Suprapubic skin (tissue), 4 donors: ENCODE data around the gene COL8A2. TPM values are rescaled to one million over a fixed set of nuclear protein-coding genes. Genes with fewer than 3 reads are reported as not detected.

Experiments used
- DNase-seq, 2 donors: peaks; one replicate each; pipeline ENCODE4 v3.0.0-alpha.2; 2019; ENCODE audit warnings: low spot score in 2 of 2
- H3K27ac ChIP-seq: fragments of 200-600 bp; sonication (generic); one replicate; pipeline ENCODE4 v1.5.1; 2019
- H3K27me3 ChIP-seq: fragments of 200-600 bp; sonication (generic); one replicate; pipeline ENCODE4 v1.5.1; 2019
- H3K36me3 ChIP-seq: fragments of 200-600 bp; sonication (generic); one replicate; pipeline ENCODE4 v1.5.1; 2019
- H3K4me1 ChIP-seq: fragments of 200-600 bp; sonication (generic); one replicate; pipeline ENCODE4 v1.5.1; 2019
- H3K4me3 ChIP-seq: fragments of 200-600 bp; sonication (generic); one replicate; pipeline ENCODE4 v1.5.1; 2019; ENCODE audit warnings: mild to moderate bottlenecking
- H3K9me3 ChIP-seq: fragments of 200-600 bp; sonication (generic); one replicate; pipeline ENCODE4 v1.5.1; 2019
- EP300 ChIP-seq: sonication (generic); formaldehyde crosslinking; IDR thresholded peaks from one replicate; pipeline ENCODE4 v1.6.1; 2017; ENCODE audit warnings: antibody characterized with exemption
- POLR2A ChIP-seq, 2 donors: fragments of 450-650 bp; IDR thresholded peaks; one replicate each; pipeline ENCODE4 v1.6.1; 2017; ENCODE audit warnings: antibody characterized with exemption in 2 of 2, mild to moderate bottlenecking in 2 of 2, moderate library complexity in 2 of 2
- POLR2AphosphoS5 ChIP-seq, 3 donors: sonication (generic); formaldehyde crosslinking; IDR thresholded peaks; one replicate each; pipeline ENCODE4 v1.6.1; 2017; ENCODE audit warnings: antibody characterized with exemption in 3 of 3
- WGBS: methylation state at CpG from one replicate; pipeline ENCODE4 v1.1.5; 2018; 5-methylcytosine and 5-hydroxymethylcytosine counted together
- total RNA-seq, 4 donors: library from RNA; depleted of rRNA; stranded (reverse); fragments of >200 nt; gene quantifications; one replicate each; pipeline ENCODE4 v1.1.0, GENCODE V29; 2016
- TF ChIP-seq, protein P1 (sequence below), 2 donors: fragments of 200-600 bp in 1 of 2; fragments of 450-650 bp in 1 of 2; sonication (generic) in 1 of 2; IDR thresholded peaks; one replicate each; pipeline ENCODE4 v1.5.1; 2016 to 2019; ENCODE audit warnings: antibody characterized with exemption in 2 of 2, mild to moderate bottlenecking in 1 of 2, moderate library complexity in 1 of 2

The COL8A2 gene
- total RNA-seq, 4 donors from 2014 or later: 4.9 to 5.6 (median 5.2) TPM

DNA sequence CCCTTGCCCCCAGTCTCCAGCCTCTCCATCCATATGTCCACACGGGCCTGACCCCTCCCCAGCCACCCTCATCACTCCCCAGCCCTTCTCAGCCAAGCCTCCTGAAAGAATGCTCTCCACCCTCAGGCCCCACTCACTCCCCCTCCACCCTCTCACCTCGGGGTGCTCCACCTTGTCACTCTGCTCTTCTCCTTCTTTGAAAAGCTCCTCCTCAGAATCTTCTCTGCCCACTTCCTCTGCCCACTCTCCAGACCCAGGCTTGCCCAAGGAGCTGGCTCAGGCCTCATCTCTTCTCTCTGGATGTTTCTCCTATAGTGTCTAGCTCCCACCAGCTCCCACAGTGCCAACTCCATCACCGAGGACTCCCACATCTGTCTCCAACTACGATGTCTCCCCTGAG is 13.9 kb downstream of the COL8A2 start:
- WGBS: 57% methylated on average over 4 of the region's 4 CpGs
- H3K9me3 ChIP-seq: no peaks in the 10 kb centered on the region
- no peak overlapping the region for H3K4me3 ChIP-seq
- peaks cover 28% of the 10 kb centered on the region for H3K4me1 ChIP-seq
- no peaks in the 10 kb centered on the region for H3K27me3 ChIP-seq
- no peaks in the 10 kb centered on the region for H3K36me3 ChIP-seq
- no peak for DNase-seq
- TF ChIP-seq POLR2A (IDR thresholded peaks at IDR 0.05) (no peak), EP300 (no peak)
- TF ChIP-seq, protein P1, sequence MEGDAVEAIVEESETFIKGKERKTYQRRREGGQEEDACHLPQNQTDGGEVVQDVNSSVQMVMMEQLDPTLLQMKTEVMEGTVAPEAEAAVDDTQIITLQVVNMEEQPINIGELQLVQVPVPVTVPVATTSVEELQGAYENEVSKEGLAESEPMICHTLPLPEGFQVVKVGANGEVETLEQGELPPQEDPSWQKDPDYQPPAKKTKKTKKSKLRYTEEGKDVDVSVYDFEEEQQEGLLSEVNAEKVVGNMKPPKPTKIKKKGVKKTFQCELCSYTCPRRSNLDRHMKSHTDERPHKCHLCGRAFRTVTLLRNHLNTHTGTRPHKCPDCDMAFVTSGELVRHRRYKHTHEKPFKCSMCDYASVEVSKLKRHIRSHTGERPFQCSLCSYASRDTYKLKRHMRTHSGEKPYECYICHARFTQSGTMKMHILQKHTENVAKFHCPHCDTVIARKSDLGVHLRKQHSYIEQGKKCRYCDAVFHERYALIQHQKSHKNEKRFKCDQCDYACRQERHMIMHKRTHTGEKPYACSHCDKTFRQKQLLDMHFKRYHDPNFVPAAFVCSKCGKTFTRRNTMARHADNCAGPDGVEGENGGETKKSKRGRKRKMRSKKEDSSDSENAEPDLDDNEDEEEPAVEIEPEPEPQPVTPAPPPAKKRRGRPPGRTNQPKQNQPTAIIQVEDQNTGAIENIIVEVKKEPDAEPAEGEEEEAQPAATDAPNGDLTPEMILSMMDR (IDR thresholded peaks at IDR 0.05): no peak
- no peak overlapping the region for H3K27ac ChIP-seq

DNA sequence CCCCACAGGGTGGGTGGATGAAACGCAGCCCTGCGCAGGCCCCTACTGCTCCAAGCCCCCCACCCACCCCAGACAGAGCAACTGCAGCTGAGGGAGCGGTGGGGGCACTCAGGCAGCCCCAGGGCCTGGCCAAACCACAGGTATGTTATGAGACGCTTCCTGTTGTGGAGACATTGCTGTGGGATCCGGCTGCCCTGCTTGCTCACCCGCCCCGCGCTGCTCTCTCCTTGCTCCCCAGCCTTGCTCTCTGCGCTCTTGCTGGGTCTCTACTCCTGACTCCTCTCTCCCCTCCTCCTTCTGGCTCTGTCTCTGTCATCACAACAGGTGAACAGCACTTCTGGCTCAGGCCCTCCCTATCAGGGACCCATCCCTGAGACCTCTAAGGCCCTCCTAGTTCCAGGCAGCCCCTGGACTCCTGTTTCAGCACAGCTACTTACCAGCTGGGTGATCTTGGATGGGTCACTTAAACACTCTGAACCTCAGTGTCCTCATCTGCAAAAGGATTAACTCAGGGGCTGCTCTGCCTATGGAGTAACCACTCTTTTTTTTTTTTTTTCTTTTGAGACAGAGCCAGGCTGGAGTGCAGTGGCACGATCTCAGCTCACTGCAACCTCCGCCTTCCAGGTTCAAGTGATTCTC is 15.9 kb downstream of the COL8A2 start:
- TF ChIP-seq POLR2A (IDR thresholded peaks at IDR 0.05) (no peak), POLR2AphosphoS5 (IDR thresholded peaks at IDR 0.05) (no peak)
- 71% methylated on average over 9 of the region's 11 CpGs for WGBS
- Histone ChIP-seq H3K36me3 (no peaks in the 10 kb centered on the region), H3K27me3 (no peaks in the 10 kb centered on the region), H3K4me3 (no peak overlapping the region), H3K4me1 (peaks cover 12% of the 10 kb centered on the region), H3K9me3 (no peaks in the 10 kb centered on the region), H3K27ac (no peak overlapping the region)
- no peak for DNase-seq

DNA sequence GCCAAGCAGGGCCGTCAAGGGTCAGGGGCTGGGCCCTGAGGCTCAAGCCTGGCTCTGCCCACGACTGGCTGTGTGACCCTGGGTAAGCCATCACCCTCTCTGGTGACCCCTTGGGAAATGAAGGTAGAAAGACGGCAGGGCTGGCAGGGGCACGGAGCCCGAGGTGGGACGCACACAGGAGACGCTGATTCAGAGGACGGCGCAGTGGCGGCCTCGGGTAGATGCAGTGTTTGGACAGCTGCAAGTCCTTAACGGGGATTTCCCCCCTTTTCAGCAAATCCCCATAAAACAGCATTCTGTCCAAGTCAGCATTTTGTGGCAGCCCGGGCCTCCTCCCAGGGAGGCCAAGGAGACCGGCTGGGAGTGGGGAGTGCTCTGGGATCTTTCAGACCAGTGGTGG is 16.7 kb downstream of the COL8A2 start:
- TF ChIP-seq EP300: no peak
- TF ChIP-seq, protein P1 (IDR thresholded peaks at IDR 0.05): no peak
- no peaks in the 10 kb centered on the region for H3K27me3 ChIP-seq
- DNase-seq: no peak
- no peak overlapping the region for H3K4me3 ChIP-seq
- H3K27ac ChIP-seq: no peak overlapping the region
- no peaks in the 10 kb centered on the region for H3K36me3 ChIP-seq
- H3K4me1 ChIP-seq: peaks cover 12% of the 10 kb centered on the region
- H3K9me3 ChIP-seq: no peaks in the 10 kb centered on the region
- WGBS: 87% methylated on average over 12 of the region's 14 CpGs

DNA sequence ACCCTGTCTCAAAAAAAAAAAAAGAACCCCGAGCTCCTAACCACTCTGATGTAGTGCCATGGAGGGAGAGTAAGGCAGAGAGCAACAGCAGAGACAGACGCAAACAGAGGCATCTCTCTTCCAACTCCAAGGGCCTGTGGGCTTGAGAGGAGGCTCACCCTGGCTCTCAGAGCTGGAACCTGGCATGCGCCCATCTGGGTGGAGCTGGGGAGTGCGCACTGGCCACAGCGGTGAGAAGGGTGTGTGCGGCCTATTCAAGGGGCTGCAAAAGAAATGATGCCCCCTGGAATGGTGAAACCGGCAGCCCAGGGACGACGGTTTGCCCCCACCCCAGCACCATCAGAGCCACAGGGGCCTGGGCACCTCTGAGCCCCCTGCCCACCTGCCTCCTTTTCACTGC is 17.6 kb downstream of the COL8A2 start:
- WGBS: 83% methylated on average over 9 of the region's 9 CpGs
- TF ChIP-seq, protein P1 (IDR thresholded peaks at IDR 0.05): no peak
- TF ChIP-seq POLR2AphosphoS5 (IDR thresholded peaks at IDR 0.05) (no peak), EP300 (no peak), POLR2A (IDR thresholded peaks at IDR 0.05) (no peak)
- Histone ChIP-seq H3K36me3 (no peaks in the 10 kb centered on the region), H3K9me3 (no peaks in the 10 kb centered on the region), H3K4me1 (peaks cover 12% of the 10 kb centered on the region), H3K4me3 (no peak overlapping the region), H3K27ac (no peak overlapping the region), H3K27me3 (no peaks in the 10 kb centered on the region)
- DNase-seq: no peak

DNA sequence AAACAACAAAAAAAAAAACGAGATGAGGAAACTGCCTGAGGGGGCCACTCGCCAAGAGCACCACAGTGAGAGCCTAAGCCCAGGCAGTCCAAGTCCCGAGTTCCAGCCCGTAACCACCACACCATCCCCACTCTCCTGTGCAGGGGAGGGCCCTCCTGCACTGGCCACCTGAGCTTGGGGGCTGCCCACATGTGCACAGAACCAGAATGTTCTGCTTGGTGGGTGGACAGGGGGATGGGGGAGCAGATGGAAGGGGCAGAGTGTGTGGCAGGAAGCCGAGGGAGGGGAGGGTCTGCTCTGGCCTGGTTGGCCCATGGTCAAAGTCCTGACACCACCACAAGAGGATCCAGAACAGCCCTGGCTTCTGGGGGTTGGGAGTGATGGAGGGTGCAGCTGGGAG is 18.8 kb downstream of the COL8A2 start:
- no peak overlapping the region for H3K4me3 ChIP-seq
- H3K27ac ChIP-seq: no peak overlapping the region
- no peaks in the 10 kb centered on the region for H3K27me3 ChIP-seq
- peaks cover 12% of the 10 kb centered on the region for H3K4me1 ChIP-seq
- no peaks in the 10 kb centered on the region for H3K9me3 ChIP-seq
- WGBS: 50% methylated on average over 5 of the region's 5 CpGs
- no peak for TF ChIP-seq POLR2AphosphoS5 (IDR thresholded peaks at IDR 0.05)
- TF ChIP-seq, protein P1 (IDR thresholded peaks at IDR 0.05): no peak
- no peak for TF ChIP-seq EP300
- no peak for TF ChIP-seq POLR2A (IDR thresholded peaks at IDR 0.05)
- no peaks in the 10 kb centered on the region for H3K36me3 ChIP-seq
- DNase-seq: no peak

DNA sequence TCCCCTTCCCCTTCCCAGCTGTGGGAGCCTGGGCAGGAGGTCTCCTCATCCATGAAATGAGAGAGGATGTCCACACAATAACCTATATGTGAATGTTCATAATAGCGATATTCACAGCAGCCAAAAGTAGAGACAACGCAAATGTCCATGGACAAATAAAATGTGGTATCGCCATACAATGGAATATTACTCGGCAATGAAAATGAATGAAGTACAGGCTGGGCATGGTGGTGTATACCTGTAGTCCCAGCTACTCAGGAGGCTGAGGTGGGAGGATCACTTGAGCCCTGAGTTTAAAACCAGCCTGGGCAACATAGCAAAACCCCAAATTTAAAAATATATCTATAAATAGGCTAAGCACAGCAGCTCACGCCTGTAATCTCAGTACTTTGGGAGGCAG is 23.5 kb downstream of the COL8A2 start:
- 97% methylated on average over 5 of the region's 5 CpGs for WGBS
- H3K4me3 ChIP-seq: no peak overlapping the region
- H3K27ac ChIP-seq: no peak overlapping the region
- TF ChIP-seq, protein P1 (IDR thresholded peaks at IDR 0.05): no peak
- TF ChIP-seq POLR2A (IDR thresholded peaks at IDR 0.05): no peak
- no peak for TF ChIP-seq POLR2AphosphoS5 (IDR thresholded peaks at IDR 0.05)
- TF ChIP-seq EP300: no peak
- peaks cover 8% of the 10 kb centered on the region for H3K4me1 ChIP-seq
- no peaks in the 10 kb centered on the region for H3K27me3 ChIP-seq
- H3K9me3 ChIP-seq: no peaks in the 10 kb centered on the region
- H3K36me3 ChIP-seq: no peaks in the 10 kb centered on the region
- no peak for DNase-seq
